ENCODE measurements around the gene BIRC2.
"Not testable (repeated sequence)": the region's sequence is repeated elsewhere in the genome, so short reads cannot be mapped to it uniquely, and the experiment has no call there.

Gene BIRC2

DNA sequence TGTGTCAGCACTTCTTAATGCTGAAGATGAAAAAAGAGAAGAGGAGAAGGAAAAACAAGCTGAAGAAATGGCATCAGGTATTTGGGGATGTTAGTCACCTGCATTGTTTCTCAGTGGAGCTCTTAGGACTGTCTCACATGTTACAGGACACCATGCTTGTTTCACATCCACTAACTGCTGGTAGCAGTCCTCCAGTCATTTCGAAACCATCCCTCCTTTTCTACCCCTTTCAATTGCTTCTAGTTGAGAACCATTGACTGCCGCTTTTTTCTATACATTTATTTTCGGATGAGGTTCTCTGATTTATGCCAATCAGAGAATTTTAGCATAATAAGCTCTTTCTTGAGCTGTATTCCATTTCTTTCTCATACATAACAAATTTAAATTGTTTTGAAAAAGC lies 21.5 kb downstream of the BIRC2 start:
- no peak overlapping the region for H3K4me3 ChIP-seq (ENCODE audit: low read length)
- no peaks in the 10 kb centered on the region for H3K27me3 ChIP-seq (ENCODE audit: control insufficient read depth, low read length)
- no peaks in the 10 kb centered on the region for H3K9me3 ChIP-seq (ENCODE audit: control insufficient read depth, insufficient read depth, low read length)
- peaks cover 28% of the 10 kb centered on the region for H3K36me3 ChIP-seq (ENCODE audit: control insufficient read depth, low read length)
- TF ChIP-seq, protein P1, sequence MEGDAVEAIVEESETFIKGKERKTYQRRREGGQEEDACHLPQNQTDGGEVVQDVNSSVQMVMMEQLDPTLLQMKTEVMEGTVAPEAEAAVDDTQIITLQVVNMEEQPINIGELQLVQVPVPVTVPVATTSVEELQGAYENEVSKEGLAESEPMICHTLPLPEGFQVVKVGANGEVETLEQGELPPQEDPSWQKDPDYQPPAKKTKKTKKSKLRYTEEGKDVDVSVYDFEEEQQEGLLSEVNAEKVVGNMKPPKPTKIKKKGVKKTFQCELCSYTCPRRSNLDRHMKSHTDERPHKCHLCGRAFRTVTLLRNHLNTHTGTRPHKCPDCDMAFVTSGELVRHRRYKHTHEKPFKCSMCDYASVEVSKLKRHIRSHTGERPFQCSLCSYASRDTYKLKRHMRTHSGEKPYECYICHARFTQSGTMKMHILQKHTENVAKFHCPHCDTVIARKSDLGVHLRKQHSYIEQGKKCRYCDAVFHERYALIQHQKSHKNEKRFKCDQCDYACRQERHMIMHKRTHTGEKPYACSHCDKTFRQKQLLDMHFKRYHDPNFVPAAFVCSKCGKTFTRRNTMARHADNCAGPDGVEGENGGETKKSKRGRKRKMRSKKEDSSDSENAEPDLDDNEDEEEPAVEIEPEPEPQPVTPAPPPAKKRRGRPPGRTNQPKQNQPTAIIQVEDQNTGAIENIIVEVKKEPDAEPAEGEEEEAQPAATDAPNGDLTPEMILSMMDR (IDR thresholded peaks at IDR 0.05; ENCODE audit: low read depth, low read length, poor library complexity, severe bottlenecking) = no peak
- no peak for TF ChIP-seq EZH2phosphoT487 (IDR thresholded peaks at IDR 0.05; ENCODE audit: borderline replicate concordance, low read length)
- no peaks in the 10 kb centered on the region for H3K79me2 ChIP-seq (ENCODE audit: control insufficient read depth, low read length)
- no peak overlapping the region for H3K27ac ChIP-seq (ENCODE audit: low read depth, low read length)
- H3F3A ChIP-seq (ENCODE audit: control insufficient read depth, insufficient read depth) = peaks cover 10% of the 10 kb centered on the region
- peaks cover 11% of the 10 kb centered on the region for H3K4me1 ChIP-seq (ENCODE audit: control insufficient read depth, low read length)
- H3K9me2 ChIP-seq (replicated peaks; ENCODE audit: control insufficient read depth, low read length) = no peaks in the 10 kb centered on the region
- no peaks in the 10 kb centered on the region for H4K20me1 ChIP-seq (ENCODE audit: control insufficient read depth, insufficient read depth, low read depth, low read length)
- no peak overlapping the region for H3K4me2 ChIP-seq (ENCODE audit: low read length)

DNA sequence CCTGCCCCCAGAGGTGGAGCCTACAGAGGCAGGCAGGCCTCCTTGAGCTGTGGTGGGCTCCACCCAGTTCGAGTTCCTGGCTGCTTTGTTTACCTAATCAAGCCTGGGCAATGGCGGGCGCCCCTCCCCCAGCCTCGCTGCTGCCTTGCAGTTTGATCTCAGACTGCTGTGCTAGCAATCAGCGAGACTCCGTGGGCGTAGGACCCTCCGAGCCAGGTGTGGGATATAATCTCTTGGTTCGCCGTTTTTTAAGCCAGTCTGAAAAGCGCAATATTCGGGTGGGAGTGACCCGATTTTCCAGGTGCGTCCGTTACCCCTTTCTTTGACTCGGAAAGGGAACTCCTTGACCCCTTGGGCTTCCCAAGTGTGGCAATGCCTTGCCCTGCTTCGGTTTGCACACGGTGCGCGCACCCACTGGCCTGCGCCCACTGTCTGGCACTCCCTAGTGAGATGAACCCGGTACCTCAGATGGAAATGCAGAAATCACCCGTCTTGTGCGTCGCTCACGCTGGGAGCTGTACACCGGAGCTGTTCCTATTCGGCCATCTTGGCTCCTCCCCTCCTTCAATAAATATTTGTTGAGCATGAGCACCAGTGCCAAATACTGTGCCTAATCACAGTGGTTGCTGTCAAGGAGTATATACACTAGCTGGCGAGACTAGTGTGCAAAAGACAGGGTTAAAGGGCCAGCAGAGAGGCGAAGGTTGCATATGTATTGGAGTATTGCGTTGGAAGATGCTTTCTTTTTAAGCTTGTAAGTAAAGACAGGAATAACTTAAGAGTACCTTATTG lies 27.8 kb downstream of the BIRC2 start:
- not testable (repeated sequence) for H3K27ac ChIP-seq (ENCODE audit: low read depth, low read length); H3K79me2 ChIP-seq (ENCODE audit: control insufficient read depth, low read length); H3K9me3 ChIP-seq (ENCODE audit: control insufficient read depth, insufficient read depth, low read length); H4K20me1 ChIP-seq (ENCODE audit: control insufficient read depth, insufficient read depth, low read depth, low read length); H3K4me2 ChIP-seq (ENCODE audit: low read length); H3K4me1 ChIP-seq (ENCODE audit: control insufficient read depth, low read length); H3K4me3 ChIP-seq (ENCODE audit: low read length); H3K9me2 ChIP-seq (replicated peaks; ENCODE audit: control insufficient read depth, low read length); H3K27me3 ChIP-seq (ENCODE audit: control insufficient read depth, low read length); H3F3A ChIP-seq (ENCODE audit: control insufficient read depth, insufficient read depth)
- H3K36me3 ChIP-seq (ENCODE audit: control insufficient read depth, low read length) = peaks cover 36% of the 10 kb centered on the region

DNA sequence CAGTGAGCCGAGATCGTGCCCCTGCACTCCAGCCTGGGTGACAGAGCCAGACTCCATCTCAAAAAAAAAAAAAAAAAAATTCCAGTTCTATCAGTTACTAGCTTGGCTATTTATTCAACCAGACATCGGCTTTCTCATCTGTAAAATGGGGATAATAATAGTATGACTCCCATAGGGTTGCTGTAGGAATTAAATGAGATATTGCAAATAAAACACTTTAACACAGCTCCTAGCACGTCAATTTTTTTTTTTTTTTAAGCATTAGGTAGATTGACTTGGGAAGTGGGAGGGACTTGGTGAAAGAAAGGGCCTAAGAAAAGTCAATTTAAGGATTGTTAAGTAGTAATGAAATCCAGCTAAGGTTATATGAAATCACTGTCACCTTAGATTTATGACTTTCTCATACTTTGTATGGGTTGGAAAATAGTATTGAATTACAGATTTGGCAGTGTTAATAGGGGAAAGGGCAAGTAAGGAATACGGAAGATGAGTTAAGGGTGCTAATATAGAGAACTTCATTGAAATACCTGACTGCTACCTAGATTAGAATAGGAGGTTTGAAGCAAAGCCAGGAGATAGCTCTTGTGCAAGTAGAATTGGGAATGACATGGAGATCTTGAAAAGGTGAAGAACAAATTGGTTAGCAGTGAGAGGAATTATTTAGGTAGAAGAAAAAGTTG lies 28.8 kb downstream of the BIRC2 start:
- Histone ChIP-seq H3F3A (ENCODE audit: control insufficient read depth, insufficient read depth) (no peaks in the 10 kb centered on the region), H4K20me1 (ENCODE audit: control insufficient read depth, insufficient read depth, low read depth, low read length) (no peaks in the 10 kb centered on the region), H3K9me2 (replicated peaks; ENCODE audit: control insufficient read depth, low read length) (no peaks in the 10 kb centered on the region), H3K4me3 (ENCODE audit: low read length) (no peak overlapping the region), H3K4me1 (ENCODE audit: control insufficient read depth, low read length) (no peaks in the 10 kb centered on the region), H3K4me2 (ENCODE audit: low read length) (no peak overlapping the region), H3K79me2 (ENCODE audit: control insufficient read depth, low read length) (no peaks in the 10 kb centered on the region), H3K9me3 (ENCODE audit: control insufficient read depth, insufficient read depth, low read length) (no peaks in the 10 kb centered on the region), H3K36me3 (ENCODE audit: control insufficient read depth, low read length) (peaks cover 41% of the 10 kb centered on the region), H3K27me3 (ENCODE audit: control insufficient read depth, low read length) (no peaks in the 10 kb centered on the region), H3K27ac (ENCODE audit: low read depth, low read length) (no peak overlapping the region)
- TF ChIP-seq EZH2phosphoT487 (IDR thresholded peaks at IDR 0.05; ENCODE audit: borderline replicate concordance, low read length) = no peak
- TF ChIP-seq, protein P1 (IDR thresholded peaks at IDR 0.05; ENCODE audit: low read depth, low read length, poor library complexity, severe bottlenecking) = no peak

DNA sequence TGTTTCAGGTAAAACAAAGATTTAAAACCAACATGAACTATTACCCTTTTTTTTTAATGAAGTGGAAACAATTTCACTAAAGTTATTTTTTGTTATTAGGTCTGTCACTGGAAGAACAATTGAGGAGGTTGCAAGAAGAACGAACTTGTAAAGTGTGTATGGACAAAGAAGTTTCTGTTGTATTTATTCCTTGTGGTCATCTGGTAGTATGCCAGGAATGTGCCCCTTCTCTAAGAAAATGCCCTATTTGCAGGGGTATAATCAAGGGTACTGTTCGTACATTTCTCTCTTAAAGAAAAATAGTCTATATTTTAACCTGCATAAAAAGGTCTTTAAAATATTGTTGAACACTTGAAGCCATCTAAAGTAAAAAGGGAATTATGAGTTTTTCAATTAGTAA lies 30.9 kb downstream of the BIRC2 start:
- Histone ChIP-seq H3K9me2 (replicated peaks; ENCODE audit: control insufficient read depth, low read length) (no peaks in the 10 kb centered on the region), H4K20me1 (ENCODE audit: control insufficient read depth, insufficient read depth, low read depth, low read length) (no peaks in the 10 kb centered on the region), H3K36me3 (ENCODE audit: control insufficient read depth, low read length) (peaks cover 41% of the 10 kb centered on the region), H3K79me2 (ENCODE audit: control insufficient read depth, low read length) (no peaks in the 10 kb centered on the region), H3K9me3 (ENCODE audit: control insufficient read depth, insufficient read depth, low read length) (no peaks in the 10 kb centered on the region), H3K27ac (ENCODE audit: low read depth, low read length) (no peak overlapping the region), H3K4me2 (ENCODE audit: low read length) (no peak overlapping the region), H3K27me3 (ENCODE audit: control insufficient read depth, low read length) (no peaks in the 10 kb centered on the region), H3F3A (ENCODE audit: control insufficient read depth, insufficient read depth) (no peaks in the 10 kb centered on the region), H3K4me3 (ENCODE audit: low read length) (no peak overlapping the region), H3K4me1 (ENCODE audit: control insufficient read depth, low read length) (no peaks in the 10 kb centered on the region)
- TF ChIP-seq EZH2phosphoT487 (IDR thresholded peaks at IDR 0.05; ENCODE audit: borderline replicate concordance, low read length) = no peak
- TF ChIP-seq, protein P1 (IDR thresholded peaks at IDR 0.05; ENCODE audit: low read depth, low read length, poor library complexity, severe bottlenecking) = no peak
